ENCODE data around the gene CLIP1.

- TF ChIP-seq CTCF (IDR thresholded peaks at IDR 0.05) (no peak), EZH2 (IDR thresholded peaks at IDR 0.05) (no peak)
Measured at GRCh38 chr12:122235741-122236140, 186.7 kb downstream of the CLIP1 start.

All from neural progenitor cell (in vitro differentiated cells).